Small intestine (tissue), 7 donors: ENCODE data around the gene EIF4E1B. TPM values are rescaled to one million over a fixed set of nuclear protein-coding genes. Genes with fewer than 3 reads are reported as not detected.

ENCODE experiments used
- DNase-seq, 2 donors: peaks; one replicate each; pipeline versions ENCODE4 v3.0.0 to v3.0.0-alpha.2; 2013
- FAIRE-seq: peaks from 2 replicates; lab custom pipeline; 2012; peaks lifted over from hg19 to GRCh38; lab: Jason Lieb, UNC
- H3K27ac ChIP-seq, 3 donors: one replicate each; pipeline ENCODE4 v1.5.1; 2013; ENCODE audit warnings: low read length in 2 of 3, mild to moderate bottlenecking in 2 of 3, control low read depth in 1 of 3, inconsistent platforms in 1 of 3, low read depth in 1 of 3, moderate library complexity in 1 of 3
- H3K27me3 ChIP-seq, 3 donors: one replicate each; pipeline ENCODE4 v1.6.1; 2013; ENCODE audit warnings: low read length in 3 of 3, inconsistent platforms in 1 of 3; ENCODE audit not compliant: control insufficient read depth in 3 of 3, insufficient read depth in 3 of 3
- H3K36me3 ChIP-seq, 3 donors: one replicate each; pipeline ENCODE4 v1.6.1; 2013; ENCODE audit warnings: low read length in 3 of 3, inconsistent platforms in 1 of 3, low read depth in 1 of 3, mild to moderate bottlenecking in 1 of 3, moderate library complexity in 1 of 3; ENCODE audit not compliant: control insufficient read depth in 3 of 3, insufficient read depth in 2 of 3
- H3K4me1 ChIP-seq, 3 donors: one replicate each; pipeline ENCODE4 v1.6.1; 2013; ENCODE audit warnings: low read length in 2 of 3, inconsistent platforms in 1 of 3, low read depth in 1 of 3, mild to moderate bottlenecking in 1 of 3, moderate library complexity in 1 of 3; ENCODE audit not compliant: control insufficient read depth in 3 of 3, insufficient read depth in 2 of 3
- H3K4me3 ChIP-seq, 3 donors: one replicate each; pipeline ENCODE4 v1.5.1; 2013; ENCODE audit warnings: low read length in 3 of 3, control low read depth in 1 of 3, inconsistent platforms in 1 of 3, low read depth in 1 of 3, mild to moderate bottlenecking in 1 of 3, moderate library complexity in 1 of 3
- H3K9me3 ChIP-seq, 2 donors: one replicate each; pipeline ENCODE4 v1.6.1; 2013; ENCODE audit warnings: low read depth in 1 of 2, low read length in 1 of 2; ENCODE audit not compliant: control insufficient read depth in 2 of 2, insufficient read depth in 1 of 2
- WGBS, 3 donors: extraction: QIAGEN DNeasy Blood & Tissue Kit; methylation state at CpG; one replicate each; pipeline ENCODE4 v1.1.7; 2013; 5-methylcytosine and 5-hydroxymethylcytosine counted together
- polyA plus RNA-seq, 4 donors: library from polyadenylated mRNA; stranded (reverse) in 3 of 4; unstranded in 1 of 4; fragments of 200-250 nt in 3 of 4; fragments of 120-200 nt in 1 of 4; gene quantifications; one replicate each; pipeline versions ENCODE4 v1.2.1 to v1.2.3, GENCODE V29; 2013
- donor health status: healthy with polysubstance abuse.
- donor health status: control.
- donor health status: control.
- donor health status: Bipolar disorder and iron deficiency.
- donor health status: healthy.

EIF4E1B gene
- polyA plus RNA-seq, 4 donors, result 0.22 TPM; not detected in 3

- no peak for DNase-seq
- Histone ChIP-seq H3K4me3 (no peak overlapping the region), H3K27me3 (peaks cover 8 to 34% (median 18%) of the 10 kb centered on the region in 3 donors), H3K27ac (no peak overlapping the region), H3K4me1 (peaks cover 0 to 8% (median 0%) of the 10 kb centered on the region in 3 donors), H3K36me3 (no peaks in the 10 kb centered on the region), H3K9me3 (no peaks in the 10 kb centered on the region)
- no peak for FAIRE-seq
- 57 to 69% (median 58%) methylated on average over 5 of the region's 5 CpGs for WGBS, 3 donors
Observed at GRCh38 chr5:176678584-176678983, 48.1 kb downstream of the EIF4E1B start.

- 34 to 52% (median 40%) methylated on average over 31 of the region's 31 CpGs for WGBS, 3 donors
- peaks cover 8 to 37% (median 24%) of the 10 kb centered on the region in 3 donors for H3K27me3 ChIP-seq
Observed at GRCh38 chr5:176679365-176680225, 49.1 kb downstream of the EIF4E1B start.

DNA sequence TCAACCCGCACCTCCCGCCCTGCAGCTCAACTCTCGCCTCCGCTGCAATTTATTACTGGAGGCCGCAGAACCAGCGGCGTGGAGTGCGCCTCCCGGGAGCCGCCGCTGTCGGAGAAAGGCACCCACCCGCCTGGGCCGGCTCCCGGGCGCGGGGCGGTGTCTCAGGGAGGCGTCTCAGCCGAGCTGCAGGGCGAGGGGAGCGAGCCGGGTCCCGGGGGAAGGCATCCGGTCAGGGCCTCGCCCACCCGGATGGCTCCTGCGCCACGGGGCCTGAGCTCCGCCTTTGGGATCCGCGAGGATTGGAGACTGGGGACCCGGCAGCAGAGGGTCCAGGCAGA lies 49.7 kb downstream of the EIF4E1B start:
- 5 to 11% (median 11%) methylated on average over 28 to 33 of the region's 33 CpGs for WGBS, 3 donors
- H3K4me3 ChIP-seq, result no peak overlapping the region
- H3K4me1 ChIP-seq, result peaks cover 0 to 8% (median 0%) of the 10 kb centered on the region in 3 donors

More at GRCh38 chr5:176679365-176680225, 49.1 kb downstream of the EIF4E1B start:
- DNase-seq (no peak), FAIRE-seq (no peak)
- H3K27ac ChIP-seq, result no peak overlapping the region
- no peaks in the 10 kb centered on the region for H3K9me3 ChIP-seq
- H3K36me3 ChIP-seq, result no peaks in the 10 kb centered on the region
- no peak overlapping the region for H3K4me3 ChIP-seq
- H3K4me1 ChIP-seq, result peaks cover 0 to 8% (median 0%) of the 10 kb centered on the region in 3 donors

DNA sequence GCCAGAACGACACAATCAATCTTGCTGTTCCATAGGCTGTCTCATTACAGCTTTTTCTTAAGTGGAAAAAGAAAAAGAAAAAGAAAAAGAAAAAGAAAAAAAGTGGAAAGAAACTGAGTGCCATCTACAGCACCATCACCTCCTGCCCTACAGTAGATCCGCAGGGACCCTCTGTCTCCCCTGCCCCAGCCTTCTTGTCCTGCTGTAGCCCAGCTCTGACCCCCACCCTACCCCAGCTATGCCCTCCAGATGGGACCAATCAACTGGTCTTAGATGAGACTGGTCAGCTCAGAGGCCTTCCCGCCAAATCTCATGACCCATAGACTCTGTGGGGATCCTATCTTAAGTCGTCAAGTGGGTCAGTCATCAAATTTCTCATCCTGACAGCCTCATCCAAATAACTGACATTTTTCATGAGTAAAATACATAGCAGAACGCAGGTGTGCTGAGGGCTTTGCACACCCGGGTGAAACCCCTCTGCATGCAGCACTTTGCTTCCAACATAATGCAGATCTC lies 51.6 kb downstream of the EIF4E1B start:
- no peak overlapping the region for H3K27ac ChIP-seq
- FAIRE-seq (no peak), DNase-seq (no peak)
- peaks cover 0 to 4% (median 0%) of the 10 kb centered on the region in 3 donors for H3K4me1 ChIP-seq
- H3K9me3 ChIP-seq, result peaks cover 0 to 2% of the 10 kb centered on the region in 2 donors
- H3K36me3 ChIP-seq, result no peaks in the 10 kb centered on the region
- WGBS, 3 donors, result 57 to 70% (median 62%) methylated on average over 6 of the region's 6 CpGs
- H3K27me3 ChIP-seq, result peaks cover 8 to 37% (median 24%) of the 10 kb centered on the region in 3 donors
- H3K4me3 ChIP-seq, result no peak overlapping the region

More for the DNA sequence above, 49.7 kb downstream of the EIF4E1B start:
- DNase-seq (no peak), FAIRE-seq (no peak)
- peaks cover 8 to 37% (median 24%) of the 10 kb centered on the region in 3 donors for H3K27me3 ChIP-seq
- H3K36me3 ChIP-seq, result no peaks in the 10 kb centered on the region
- peaks cover 0 to 2% of the 10 kb centered on the region in 2 donors for H3K9me3 ChIP-seq
- no peak overlapping the region for H3K27ac ChIP-seq

DNA sequence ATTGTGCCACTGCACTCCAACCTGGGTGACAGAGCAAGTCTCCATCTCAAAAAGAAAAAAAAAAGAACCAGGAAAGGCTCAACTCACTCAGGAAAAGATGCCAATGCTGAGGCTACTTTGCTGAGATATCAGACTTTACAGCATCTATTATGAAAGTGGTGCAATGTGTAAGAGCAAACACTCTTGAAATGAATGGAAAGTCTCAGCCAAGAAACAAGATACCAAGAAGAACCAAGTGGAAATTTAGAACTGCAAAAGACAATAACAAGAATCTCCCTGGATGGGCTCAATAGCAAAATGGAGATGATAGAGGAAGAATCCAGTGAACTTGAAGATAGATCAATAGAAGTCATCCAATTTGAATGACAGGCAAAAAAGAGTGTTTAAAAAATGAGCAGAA lies 54.5 kb downstream of the EIF4E1B start:
- no peak overlapping the region for H3K4me3 ChIP-seq
- H3K27ac ChIP-seq, result no peak overlapping the region
- H3K4me1 ChIP-seq, result no peaks in the 10 kb centered on the region
- no peaks in the 10 kb centered on the region for H3K36me3 ChIP-seq
- H3K9me3 ChIP-seq, result peaks cover 0 to 14% of the 10 kb centered on the region in 2 donors
- FAIRE-seq (no peak), DNase-seq (no peak)
- H3K27me3 ChIP-seq, result peaks cover 8 to 30% (median 18%) of the 10 kb centered on the region in 3 donors

DNA sequence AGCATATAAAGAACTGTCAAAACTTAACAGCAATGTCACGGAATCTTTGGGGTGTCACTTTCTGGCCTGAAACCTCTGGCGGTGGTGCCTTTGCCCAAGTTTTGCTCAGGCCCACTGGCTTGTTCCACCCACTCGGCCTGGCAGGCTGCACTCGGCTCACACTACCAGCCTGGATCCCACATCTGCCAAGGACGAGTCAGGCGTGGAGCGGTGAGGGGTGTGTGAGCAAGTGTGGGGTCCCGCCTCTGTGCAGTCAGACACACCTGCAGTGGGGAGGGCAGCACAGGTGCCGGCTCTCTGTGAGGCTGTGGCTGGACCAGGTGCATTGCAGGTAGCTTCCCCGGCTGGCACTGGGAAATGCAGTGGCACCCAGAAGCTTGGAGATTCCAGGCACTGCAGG lies 56.8 kb downstream of the EIF4E1B start:
- Histone ChIP-seq H3K4me3 (no peak overlapping the region), H3K27me3 (peaks cover 3 to 13% (median 11%) of the 10 kb centered on the region in 3 donors), H3K27ac (no peak overlapping the region), H3K36me3 (no peaks in the 10 kb centered on the region), H3K9me3 (peaks cover 0 to 14% of the 10 kb centered on the region in 2 donors), H3K4me1 (peaks cover 0 to under 1% (median 0%) of the 10 kb centered on the region in 3 donors)
- DNase-seq (no peak), FAIRE-seq (no peak)
- WGBS, 3 donors, result 80 to 90% (median 88%) methylated on average over 10 of the region's 10 CpGs

GRCh38 chr5:176687881-176688280 lies 57.4 kb downstream of the EIF4E1B start:
- WGBS, 3 donors, result 91 to 96% (median 91%) methylated on average over 5 of the region's 5 CpGs

GRCh38 chr5:176690911-176691310 lies 60.4 kb downstream of the EIF4E1B start:
- 71 to 81% (median 75%) methylated on average over 7 of the region's 7 CpGs for WGBS, 3 donors
- no peak for DNase-seq
- Histone ChIP-seq H3K9me3 (peaks cover 0 to 12% of the 10 kb centered on the region in 2 donors), H3K4me1 (peaks cover 0 to 11% (median 4%) of the 10 kb centered on the region in 3 donors), H3K27ac (no peak overlapping the region), H3K4me3 (no peak overlapping the region), H3K36me3 (no peaks in the 10 kb centered on the region), H3K27me3 (peaks cover 0 to 23% (median 7%) of the 10 kb centered on the region in 3 donors)
- FAIRE-seq, result no peak

More at GRCh38 chr5:176687881-176688280, 57.4 kb downstream of the EIF4E1B start:
- Histone ChIP-seq H3K4me1 (peaks cover 0 to 7% (median 4%) of the 10 kb centered on the region in 3 donors), H3K4me3 (no peak overlapping the region), H3K27ac (no peak overlapping the region), H3K9me3 (peaks cover 0 to 14% of the 10 kb centered on the region in 2 donors), H3K27me3 (peaks cover 3 to 11% (median 11%) of the 10 kb centered on the region in 3 donors), H3K36me3 (no peaks in the 10 kb centered on the region)
- DNase-seq, result no peak
- FAIRE-seq, result no peak
